ENCODE measurements around the gene IMMP2L.
"Not testable (repeated sequence)": the region's sequence is repeated elsewhere in the genome, so short reads cannot be mapped to it uniquely, and the experiment has no call there.

The IMMP2L gene

GRCh38 chr7:111092406-111093236, 469.7 kb downstream of the IMMP2L start:
- DNase-seq, result no peak

- no peak for DNase-seq
Measured at GRCh38 chr7:111091593-111092358, 470.5 kb downstream of the IMMP2L start.

- peak; percentile 30 for DNase-seq
Measured at GRCh38 chr7:111090846-111091245, 471.4 kb downstream of the IMMP2L start, which contains the start of gene LRRN3. TSS of gene LRRN3 (plus strand) at chr7:111091127. CDS start at chr7:111122773, 31,646 bp downstream.

- no peak for DNase-seq
Measured at GRCh38 chr7:111089822-111090426, 472.4 kb downstream of the IMMP2L start.

DNA sequence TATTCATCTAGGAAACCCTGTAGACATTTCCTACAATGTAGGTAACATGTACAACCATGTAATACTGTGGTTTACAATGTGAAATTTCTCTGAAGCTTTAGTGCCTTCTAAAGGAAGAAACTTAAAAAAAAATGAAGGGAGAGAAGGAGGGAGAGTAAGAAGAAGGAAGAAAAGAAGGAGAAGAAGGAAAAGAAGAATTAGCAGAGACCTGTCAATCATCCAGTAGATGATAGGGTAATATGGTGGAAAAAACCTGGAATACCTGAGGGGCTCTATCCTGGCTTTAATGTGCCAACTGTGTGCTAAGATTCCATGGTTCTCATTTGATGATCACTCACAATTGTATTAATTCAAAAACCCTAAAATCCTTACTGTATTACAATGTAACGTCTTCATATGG, 474.0 kb downstream of the IMMP2L start:
- DNase-seq, result no peak

DNA sequence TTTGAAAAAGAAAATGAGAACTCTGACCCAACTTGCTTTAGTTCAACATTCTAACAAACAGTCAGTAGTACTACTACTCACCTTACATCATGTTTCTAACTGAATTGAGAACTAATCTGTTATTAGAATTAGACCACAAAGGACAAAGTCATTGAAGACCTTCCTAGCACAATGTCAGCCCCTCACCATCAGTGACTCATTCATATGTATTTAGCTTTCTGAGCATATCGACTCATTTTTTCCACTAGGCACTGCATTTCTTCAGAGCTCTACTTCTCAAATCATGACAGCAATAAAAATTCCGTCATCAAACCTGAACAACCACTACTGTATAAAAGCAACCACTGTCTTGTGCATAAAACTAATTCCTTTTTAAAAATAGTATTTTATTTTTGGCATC, 475.8 kb downstream of the IMMP2L start:
- no peak for DNase-seq

- DNase-seq, result no peak
Measured at GRCh38 chr7:111085356-111085755, 476.9 kb downstream of the IMMP2L start.

DNA sequence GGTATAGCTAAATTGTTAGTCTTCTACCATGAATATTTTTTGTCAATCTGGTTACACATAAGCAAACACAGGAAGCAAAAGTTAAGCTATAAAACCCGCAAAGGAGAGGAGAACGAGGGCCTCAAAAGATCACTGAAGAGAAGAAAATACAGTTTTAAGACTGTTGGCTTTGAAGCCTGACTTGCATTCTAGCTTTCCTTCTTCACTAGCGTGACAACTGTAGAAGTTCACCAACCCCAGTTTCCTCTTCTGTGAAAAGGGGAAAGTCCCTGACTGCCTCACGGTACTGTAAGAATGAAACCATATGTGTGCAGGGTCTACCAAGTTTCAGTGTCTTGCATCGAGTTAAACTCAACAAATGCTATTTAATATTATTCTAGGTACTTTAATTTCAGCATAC, 478.9 kb downstream of the IMMP2L start:
- peak; percentile 16 for DNase-seq

GRCh38 chr7:111082351-111082750, 479.9 kb downstream of the IMMP2L start:
- DNase-seq, result no peak

GRCh38 chr7:111081546-111082267, 480.6 kb downstream of the IMMP2L start:
- DNase-seq, result no peak

DNA sequence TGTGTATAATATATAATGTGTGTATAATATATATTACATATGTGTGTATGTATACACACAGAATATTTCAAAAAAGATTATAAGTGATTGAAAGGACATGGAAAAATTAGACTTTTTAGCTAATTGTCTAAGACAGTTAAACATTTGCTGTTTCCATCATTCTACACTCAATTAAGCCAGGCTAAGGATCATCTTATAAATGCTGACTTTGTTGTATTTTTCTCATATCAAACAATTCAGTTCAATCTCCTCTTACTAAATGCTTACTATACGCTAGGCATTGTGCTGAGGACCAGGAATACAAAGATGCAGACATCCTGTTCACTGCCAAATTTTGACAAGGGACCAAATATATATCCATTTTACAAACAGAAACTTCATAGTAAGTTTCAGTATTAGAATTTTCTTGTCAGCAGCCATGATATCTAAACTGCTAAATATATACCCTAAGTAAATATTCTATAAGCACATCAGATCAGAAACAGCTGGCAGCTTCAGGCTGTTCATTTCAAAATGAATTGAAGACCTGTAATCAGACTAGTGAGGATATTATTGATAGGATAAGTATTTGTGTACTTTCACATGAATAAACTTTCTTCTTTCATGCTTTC, 481.7 kb downstream of the IMMP2L start:
- no peak for DNase-seq

DNA sequence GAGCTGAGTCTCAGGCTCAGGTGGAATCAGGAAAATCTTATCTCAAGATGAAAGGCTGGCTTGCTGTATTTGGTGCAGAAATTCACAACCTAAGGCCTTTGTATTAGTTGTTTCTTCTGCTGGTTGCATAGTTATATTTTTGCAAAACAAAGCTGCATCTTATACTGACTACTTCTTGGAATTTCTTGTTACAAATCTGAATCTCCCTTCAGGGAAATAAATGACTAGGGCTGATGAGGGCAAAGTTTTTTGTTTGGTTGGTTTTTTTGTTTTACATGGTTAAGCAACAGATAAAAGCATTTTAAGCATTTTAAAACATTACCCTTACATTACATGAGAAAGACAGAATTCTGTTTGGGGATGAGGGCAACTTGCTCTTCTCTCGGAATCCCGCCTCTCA, 485.3 kb downstream of the IMMP2L start:
- no peak for DNase-seq

GRCh38 chr7:111076205-111076604, 486.1 kb downstream of the IMMP2L start:
- no peak for DNase-seq

- DNase-seq, result no peak
Measured at GRCh38 chr7:111075498-111075897, 486.8 kb downstream of the IMMP2L start.

GRCh38 chr7:111074748-111075146, 487.5 kb downstream of the IMMP2L start:
- no peak for DNase-seq

GRCh38 chr7:111074071-111074747, 488.1 kb downstream of the IMMP2L start:
- DNase-seq, result no peak

DNA sequence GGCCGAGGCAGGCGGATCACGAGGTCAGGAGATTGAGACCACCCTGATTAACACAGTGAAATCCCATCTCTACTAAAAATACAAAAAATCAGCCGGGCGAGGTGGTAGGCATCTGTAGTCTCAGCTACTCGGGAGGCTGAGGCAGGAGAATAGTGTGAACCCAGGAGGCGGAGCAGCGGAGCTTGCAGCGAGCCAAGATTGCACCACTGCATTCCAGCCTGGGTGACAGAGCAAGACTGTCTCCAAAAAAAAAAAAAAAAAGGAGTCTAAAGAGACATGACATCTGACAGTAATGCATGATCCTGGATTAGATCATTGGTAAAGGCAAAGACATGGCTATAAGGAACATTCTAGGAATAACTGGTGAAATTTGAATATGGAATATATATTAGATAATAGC, 489.6 kb downstream of the IMMP2L start:
- not testable (repeated sequence) for DNase-seq

GRCh38 chr7:111071556-111071955, 490.7 kb downstream of the IMMP2L start:
- DNase-seq, result no peak

DNA sequence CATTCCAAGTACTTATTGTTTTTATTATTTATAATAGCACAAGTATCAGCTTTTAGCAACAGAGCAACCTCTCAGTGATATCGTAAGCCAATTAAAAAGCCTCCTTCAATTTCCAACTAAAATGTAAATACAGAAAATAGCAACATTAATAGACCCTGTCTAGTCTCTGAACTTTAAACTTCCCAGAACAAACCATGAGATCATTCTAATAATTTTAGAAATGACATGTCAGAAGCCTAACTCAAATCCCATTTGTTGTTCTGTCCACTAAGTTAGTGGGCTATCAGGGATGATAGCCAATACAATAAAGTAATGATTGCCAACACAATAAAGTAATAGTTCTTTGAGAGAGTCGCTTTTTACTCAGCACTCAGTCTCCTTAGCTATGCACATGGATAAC, 493.7 kb downstream of the IMMP2L start:
- no peak for DNase-seq

DNA sequence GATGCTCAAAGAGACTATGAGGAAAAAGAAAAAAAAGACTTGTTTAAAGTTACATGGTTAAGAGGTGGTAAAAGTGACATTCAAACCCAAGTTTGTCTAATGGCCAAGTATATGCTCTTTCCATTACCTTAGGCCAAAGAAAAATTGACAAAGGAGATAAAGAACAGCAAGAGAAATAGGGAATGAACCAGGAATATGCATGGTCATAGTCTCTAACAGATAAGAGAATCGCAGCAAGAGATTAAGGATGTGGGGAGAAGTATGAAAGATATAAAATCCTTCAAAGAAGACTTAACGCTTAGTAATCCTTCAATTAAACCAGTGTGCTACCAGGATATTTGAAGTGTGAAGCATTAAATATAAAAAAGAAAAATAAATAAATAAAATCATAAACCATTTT, 494.6 kb downstream of the IMMP2L start:
- no peak for DNase-seq

GRCh38 chr7:111067251-111067650, 495.0 kb downstream of the IMMP2L start:
- no peak for DNase-seq

DNA sequence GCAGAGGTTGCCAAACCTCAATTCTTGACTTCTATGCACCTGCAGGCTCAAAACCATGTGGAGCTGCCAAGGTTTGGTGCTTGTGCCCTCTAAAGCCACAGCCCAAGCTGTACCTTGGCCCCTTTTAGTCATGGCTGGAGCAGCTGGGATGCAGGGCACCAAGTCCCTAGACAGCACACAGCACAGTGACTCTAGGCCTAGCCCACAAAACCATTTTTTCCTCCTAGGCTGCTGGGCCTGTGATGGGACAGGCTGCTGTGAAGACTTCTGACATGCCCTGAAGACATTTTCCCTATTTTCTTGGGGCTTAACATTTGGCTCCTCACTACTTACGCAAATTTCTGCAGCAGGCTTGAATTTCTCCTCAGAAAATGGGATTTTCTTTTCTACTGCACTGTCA, 499.1 kb downstream of the IMMP2L start:
- DNase-seq, result no peak

Measured in effector CD8-positive, alpha-beta T cell (primary cell).